Measurements from ENCODE around the gene DAP3.
A peak's percentile ranks its signal among the peaks of the same experiment; 100 is the strongest.
"Not testable (repeated sequence)": the region's sequence is repeated elsewhere in the genome, so short reads cannot be mapped to it uniquely, and the experiment has no call there.

DAP3 gene

GRCh38 chr1:155698382-155699038 lies 9.6 kb downstream of the DAP3 start:
- ATAC-seq, result peak; percentile 64
- TF ChIP-seq ESRRG (CRISPR knock-in tag; IDR thresholded peaks at IDR 0.05), result no peak
- no peak for TF ChIP-seq BACH2 (CRISPR knock-in tag; IDR thresholded peaks at IDR 0.05; ENCODE audit: borderline replicate concordance)
- no peak for TF ChIP-seq TOX (CRISPR knock-in tag; IDR thresholded peaks at IDR 0.05; ENCODE audit: borderline replicate concordance)
- TF ChIP-seq ZFP3 (CRISPR knock-in tag; IDR thresholded peaks at IDR 0.05), result no peak
- TF ChIP-seq TSHZ2 (CRISPR knock-in tag; IDR thresholded peaks at IDR 0.05), result no peak
- no peak for TF ChIP-seq ZC3H10 (CRISPR knock-in tag; IDR thresholded peaks at IDR 0.05)
- TF ChIP-seq CREB5 (CRISPR knock-in tag; IDR thresholded peaks at IDR 0.05; ENCODE audit: low read depth), result no peak
- no peak for TF ChIP-seq CSRNP3 (CRISPR knock-in tag; IDR thresholded peaks at IDR 0.05)
- no peak for TF ChIP-seq GLIS3 (CRISPR knock-in tag; IDR thresholded peaks at IDR 0.05)
- no peak for TF ChIP-seq RARB (CRISPR knock-in tag; IDR thresholded peaks at IDR 0.05)
- TF ChIP-seq ZNF8 (CRISPR knock-in tag; IDR thresholded peaks at IDR 0.05), result no peak
- TF ChIP-seq ISL1 (CRISPR knock-in tag; IDR thresholded peaks at IDR 0.05), result no peak
- no peak for TF ChIP-seq PATZ1 (CRISPR knock-in tag; IDR thresholded peaks at IDR 0.05; ENCODE audit: borderline replicate concordance)
- TF ChIP-seq ARNTL (CRISPR knock-in tag; IDR thresholded peaks at IDR 0.05; ENCODE audit: borderline replicate concordance, low read depth), result no peak
- TF ChIP-seq OSR1 (CRISPR knock-in tag; IDR thresholded peaks at IDR 0.05), result no peak

- ATAC-seq, result not testable (repeated sequence)
These were observed 10.2 kb downstream of the DAP3 start for GRCh38 chr1:155699062-155699461.

GRCh38 chr1:155701675-155702074 lies 12.8 kb downstream of the DAP3 start:
- ATAC-seq, result not testable (repeated sequence)

GRCh38 chr1:155703216-155703615 lies 14.3 kb downstream of the DAP3 start:
- no peak for ATAC-seq
- TF ChIP-seq ZNF565 (CRISPR knock-in tag; conservative IDR thresholded peaks at IDR 0.05; ENCODE audit: low read depth) (no peak), TOX (CRISPR knock-in tag; IDR thresholded peaks at IDR 0.05; ENCODE audit: borderline replicate concordance) (no peak), ISL1 (CRISPR knock-in tag; IDR thresholded peaks at IDR 0.05) (no peak), PATZ1 (CRISPR knock-in tag; IDR thresholded peaks at IDR 0.05; ENCODE audit: borderline replicate concordance) (no peak)

GRCh38 chr1:155704414-155704813 lies 15.5 kb downstream of the DAP3 start:
- ATAC-seq, result peak; percentile 35; the same call in 1 of the 3 replicates

All from SK-N-SH treated with all-trans-retinoic acid at 6 μM for 48 hours (cell line).